NCI-H82 (cell line): ENCODE data around the gene SPDYE16.
"Not testable (repeated sequence)": the region's sequence is repeated elsewhere in the genome, so short reads cannot be mapped to it uniquely, and the experiment has no call there.

Experiments used
- DNase-seq: peaks from one replicate; lab custom pipeline; 2025; lab: John Stamatoyannopoulos, UW

SPDYE16 gene

GRCh38 chr7:76504351-76505167, 38.5 kb downstream of the SPDYE16 start:
- DNase-seq: not testable (repeated sequence)

- not testable (repeated sequence) for DNase-seq
Observed at GRCh38 chr7:76503244-76503643, 39.9 kb downstream of the SPDYE16 start.

- DNase-seq: not testable (repeated sequence)
Observed at GRCh38 chr7:76502836-76503235, 40.3 kb downstream of the SPDYE16 start.

DNA sequence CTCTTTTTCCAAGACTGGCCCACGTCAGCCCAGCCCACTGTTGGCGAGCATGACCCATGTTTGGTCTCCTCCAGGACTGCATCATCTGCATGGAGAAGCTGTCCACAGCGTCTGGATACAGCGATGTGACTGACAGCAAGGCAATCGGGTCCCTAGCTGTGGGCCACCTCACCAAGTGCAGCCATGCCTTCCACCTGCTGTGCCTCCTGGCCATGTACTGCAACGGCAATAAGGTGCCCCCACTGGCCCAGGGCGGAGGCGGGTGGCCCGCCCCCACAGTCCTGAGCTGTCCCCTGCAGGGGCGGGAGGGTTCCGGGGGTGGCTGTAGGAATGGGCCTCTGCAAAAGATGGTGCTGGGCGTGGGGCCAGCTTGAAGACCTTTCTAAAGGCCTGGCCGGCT, 40.9 kb downstream of the SPDYE16 start:
- DNase-seq: not testable (repeated sequence)

- DNase-seq: not testable (repeated sequence)
Observed at GRCh38 chr7:76499924-76500241, 43.2 kb downstream of the SPDYE16 start.

GRCh38 chr7:76499201-76499923, 43.7 kb downstream of the SPDYE16 start:
- DNase-seq: not testable (repeated sequence)

DNA sequence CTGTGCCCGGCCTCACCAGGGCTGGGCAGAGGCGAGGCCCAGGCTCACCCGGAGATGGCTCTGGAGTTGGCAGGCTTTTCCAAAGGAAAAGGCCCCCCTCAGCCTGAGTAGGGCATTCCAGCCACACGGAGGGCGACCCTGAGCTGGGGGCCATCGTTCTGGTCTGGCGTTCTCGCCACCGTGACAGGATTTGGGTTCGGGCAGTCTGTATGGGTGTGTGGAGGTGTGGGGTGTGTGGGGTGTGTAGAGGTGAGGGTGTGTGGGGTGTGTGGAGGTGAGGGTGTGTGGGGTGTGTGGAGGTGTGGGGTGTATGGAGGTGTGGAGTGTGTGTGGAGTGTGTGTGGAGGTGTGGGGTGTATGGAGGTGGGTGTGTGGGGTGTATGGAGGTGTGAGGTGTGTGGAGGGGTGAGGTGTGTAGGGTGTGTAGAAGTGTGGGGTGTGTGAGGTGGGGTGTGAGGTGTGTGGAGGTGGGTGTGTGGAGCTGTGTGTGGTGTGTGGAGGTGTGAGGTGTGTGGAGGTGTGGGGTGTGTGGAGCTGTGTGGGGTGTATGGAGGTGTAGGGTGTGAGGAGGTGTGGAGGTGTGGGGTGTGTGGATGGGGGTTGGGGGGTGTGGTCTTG, 44.4 kb downstream of the SPDYE16 start:
- DNase-seq: not testable (repeated sequence)

GRCh38 chr7:76497918-76498582, 45.0 kb downstream of the SPDYE16 start:
- not testable (repeated sequence) for DNase-seq

GRCh38 chr7:76495717-76496116, 47.4 kb downstream of the SPDYE16 start:
- DNase-seq: not testable (repeated sequence)

DNA sequence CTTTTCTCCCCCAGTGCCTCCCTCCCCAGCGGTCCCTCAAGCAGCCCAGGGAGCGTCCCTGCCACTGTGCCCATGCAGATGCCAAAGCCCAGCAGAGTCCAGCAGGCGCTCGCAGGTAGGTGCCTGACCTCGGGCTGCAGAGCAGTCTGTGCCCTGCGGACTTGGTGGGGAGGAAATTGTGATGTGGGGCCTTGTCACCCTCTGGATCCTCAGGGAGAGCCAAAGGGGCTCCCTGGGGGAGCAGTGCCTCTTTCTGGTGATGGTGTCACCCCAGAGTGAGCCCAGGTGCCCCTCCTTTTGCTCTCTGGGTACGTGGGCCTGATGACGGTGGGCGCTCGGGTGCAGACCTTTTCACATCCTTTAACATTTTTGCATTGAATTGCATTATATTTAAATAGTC, 51.0 kb downstream of the SPDYE16 start:
- not testable (repeated sequence) for DNase-seq

DNA sequence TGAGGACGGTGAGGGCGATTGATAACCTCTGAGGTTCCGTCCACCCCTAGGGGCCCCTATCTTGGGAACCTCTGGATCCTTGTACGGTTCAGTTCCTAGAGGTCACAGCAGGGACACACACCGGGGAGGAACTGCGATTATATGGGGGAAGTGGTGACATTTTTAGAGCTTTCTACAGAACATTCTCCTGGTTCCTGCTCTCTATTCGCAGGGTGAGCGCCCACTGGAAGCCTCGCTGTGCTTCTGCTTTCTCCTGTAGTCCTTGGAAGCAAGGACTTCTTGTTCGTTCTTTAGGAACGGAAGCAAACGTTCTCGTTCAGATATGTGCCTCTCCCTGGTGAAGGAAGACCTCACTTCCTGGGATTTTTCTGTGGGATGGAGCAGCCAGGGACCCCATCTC, 55.1 kb downstream of the SPDYE16 start:
- not testable (repeated sequence) for DNase-seq

GRCh38 chr7:76486618-76487017, 56.5 kb downstream of the SPDYE16 start:
- not testable (repeated sequence) for DNase-seq

DNA sequence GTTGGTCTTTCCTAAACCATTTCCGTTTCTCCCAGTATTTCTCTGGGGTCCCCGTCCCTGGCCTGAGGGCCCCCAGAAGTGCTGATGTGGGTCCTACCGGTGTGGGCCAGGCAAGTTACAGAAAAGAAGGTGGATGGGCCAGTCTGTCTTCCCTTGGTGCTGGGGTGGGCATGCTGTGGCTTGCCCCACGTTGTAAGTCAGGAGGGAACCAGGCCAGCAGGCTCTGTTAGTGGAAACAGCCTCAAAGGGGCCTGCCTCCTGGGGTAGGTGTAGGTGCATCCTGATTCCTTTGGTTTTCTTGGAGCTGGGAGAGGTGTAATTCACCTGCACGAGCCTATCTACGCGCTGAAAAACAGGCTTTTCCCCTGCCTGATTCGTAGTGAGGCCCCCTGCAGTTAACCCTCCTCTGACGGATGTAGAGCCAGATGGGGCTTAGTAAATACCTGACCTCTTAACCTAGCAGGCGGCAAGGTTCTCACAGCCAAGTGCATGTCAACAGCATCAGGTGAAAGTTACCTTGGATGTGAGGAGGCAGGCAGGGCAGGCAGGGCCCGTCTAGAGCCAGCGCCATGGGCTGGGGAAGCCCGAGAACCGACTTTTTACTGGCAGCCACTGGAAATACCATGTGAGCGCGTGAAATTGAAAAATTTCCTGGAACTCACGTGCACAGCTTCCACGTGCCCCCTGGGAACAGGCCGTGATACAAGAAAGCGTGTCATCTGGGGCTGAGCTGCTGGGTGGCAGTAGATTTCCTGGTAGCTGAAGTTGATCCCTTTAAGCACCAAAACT, 57.1 kb downstream of the SPDYE16 start:
- DNase-seq: not testable (repeated sequence)

DNA sequence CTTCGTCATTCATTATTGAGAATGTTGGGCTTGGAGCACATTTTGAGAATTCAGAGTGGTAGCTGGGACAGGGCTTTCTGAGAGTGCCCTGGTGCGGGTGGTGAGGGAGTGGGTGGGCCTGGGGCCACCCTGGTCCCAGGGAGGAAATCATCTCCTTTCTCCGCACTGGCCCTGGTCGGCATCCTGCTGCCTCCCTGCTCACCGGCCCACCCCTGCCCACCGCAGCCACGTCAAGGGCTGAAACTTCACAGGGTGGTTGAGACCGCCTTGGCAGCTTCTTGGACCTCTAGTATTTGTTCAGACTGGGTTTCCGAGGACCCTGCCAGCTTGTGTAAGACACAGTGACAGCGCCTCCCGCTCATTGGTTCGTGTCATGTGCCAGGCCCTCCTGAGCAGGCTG, 58.6 kb downstream of the SPDYE16 start:
- DNase-seq: not testable (repeated sequence)

- not testable (repeated sequence) for DNase-seq
Observed at GRCh38 chr7:76483081-76483480, 60.0 kb downstream of the SPDYE16 start.

DNA sequence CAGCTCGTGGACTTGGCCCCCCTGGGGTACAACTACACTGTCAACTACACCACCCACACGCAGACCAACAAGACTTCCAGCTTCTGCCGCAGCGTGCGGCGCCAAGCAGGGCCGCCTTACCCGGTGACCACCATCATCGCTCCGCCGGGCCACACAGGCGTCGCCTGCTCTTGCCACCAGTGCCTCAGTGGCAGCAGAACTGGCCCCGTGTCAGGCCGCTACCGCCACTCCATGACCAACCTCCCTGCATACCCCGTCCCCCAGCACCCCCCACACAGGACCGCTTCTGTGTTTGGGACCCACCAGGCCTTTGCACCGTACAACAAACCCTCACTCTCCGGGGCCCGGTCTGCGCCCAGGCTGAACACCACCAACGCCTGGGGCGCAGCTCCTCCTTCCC, 60.4 kb downstream of the SPDYE16 start:
- DNase-seq: not testable (repeated sequence)
